GM12872 (cell line): ENCODE results near the gene ALLC.

Experiments
- CTCF ChIP-seq: IDR thresholded peaks from 3 replicates; pipeline ENCODE4 v1.5.1; 2011; ENCODE audit warnings: low read depth, mild to moderate bottlenecking, low read length, moderate library complexity; ENCODE audit not compliant: insufficient read depth

The ALLC gene

GRCh38 chr2:3662239-3662638 is 4.2 kb downstream of the ALLC start:
- no peak for TF ChIP-seq CTCF

- no peak for TF ChIP-seq CTCF
Measured at GRCh38 chr2:3664118-3664517, 6.1 kb downstream of the ALLC start.

GRCh38 chr2:3664925-3665324 is 6.9 kb downstream of the ALLC start:
- no peak for TF ChIP-seq CTCF

- TF ChIP-seq CTCF = no peak
Measured at GRCh38 chr2:3665886-3666612, 8.0 kb downstream of the ALLC start.

GRCh38 chr2:3666613-3666975 is 8.6 kb downstream of the ALLC start:
- no peak for TF ChIP-seq CTCF

GRCh38 chr2:3667151-3667631 is 9.2 kb downstream of the ALLC start:
- no peak for TF ChIP-seq CTCF

GRCh38 chr2:3669656-3670055 is 11.7 kb downstream of the ALLC start:
- TF ChIP-seq CTCF = no peak

GRCh38 chr2:3670376-3670775 is 12.4 kb downstream of the ALLC start:
- TF ChIP-seq CTCF = no peak
